Keratinocyte (primary cell): ENCODE results near the gene TTI1. TPM values are rescaled to one million over a fixed set of nuclear protein-coding genes. Genes with fewer than 3 reads are reported as not detected.

Source experiments
- DNase-seq: peaks from one replicate; pipeline ENCODE4 v3.0.0-alpha.2; 2011; ENCODE audit warnings: low read depth, missing footprints, low spot score
- FAIRE-seq: peaks from 2 replicates; lab custom pipeline; 2011; peaks lifted over from hg19 to GRCh38; lab: Jason Lieb, UNC
- H2AFZ ChIP-seq: 2 replicates; pipeline ENCODE4 v1.6.0; 2012; ENCODE audit warnings: low read length, control low read depth, inconsistent platforms; ENCODE audit not compliant: control insufficient read depth
- H3K27ac ChIP-seq: 2 replicates; pipeline ENCODE4 v1.5.1; 2011; ENCODE audit warnings: low read length; ENCODE audit not compliant: control insufficient read depth, insufficient read depth
- H3K27me3 ChIP-seq: 3 replicates; pipeline ENCODE4 v1.6.0; 2011; ENCODE audit warnings: low read length; ENCODE audit not compliant: control insufficient read depth, insufficient read depth; ENCODE audit errors: extremely low read depth
- H3K36me3 ChIP-seq, 2 experiments: 2 replicates in 1 of 2; 3 replicates in 1 of 2; pipeline ENCODE4 v1.5.1; 2011; ENCODE audit warnings: low read length in 2 of 2, mild to moderate bottlenecking in 1 of 2; ENCODE audit not compliant: control insufficient read depth in 2 of 2, insufficient read depth in 2 of 2; ENCODE audit errors: extremely low read depth in 1 of 2
- H3K4me1 ChIP-seq: 3 replicates; pipeline ENCODE4 v1.5.1; 2011; ENCODE audit warnings: low read length; ENCODE audit not compliant: control insufficient read depth, insufficient read depth; ENCODE audit errors: extremely low read depth
- H3K4me2 ChIP-seq: 3 replicates; pipeline ENCODE4 v1.6.0; 2011; ENCODE audit warnings: low read depth, low read length; ENCODE audit not compliant: control insufficient read depth, insufficient read depth; ENCODE audit errors: extremely low read depth
- H3K4me3 ChIP-seq, 3 experiments: fragments of 200-600 bp in 1 of 3; sonication (generic) in 1 of 3; 2 replicates in 2 of 3; 3 replicates in 1 of 3; pipeline ENCODE4 v1.5.1; 2011 to 2016; ENCODE audit warnings: low read length in 3 of 3, mild to moderate bottlenecking in 3 of 3, control low read depth in 2 of 3, inconsistent platforms in 1 of 3, low read depth in 1 of 3, mixed read lengths in 1 of 3, mixed run types in 1 of 3, moderate library complexity in 1 of 3; ENCODE audit not compliant: control insufficient read depth in 2 of 3, insufficient read depth in 2 of 3; ENCODE audit errors: extremely low read depth in 1 of 3
- H3K79me2 ChIP-seq: 2 replicates; pipeline ENCODE4 v1.6.0; 2012; ENCODE audit warnings: low read length; ENCODE audit not compliant: control insufficient read depth, insufficient read depth
- H3K9ac ChIP-seq: 3 replicates; pipeline ENCODE4 v1.6.0; 2011; ENCODE audit warnings: low read length; ENCODE audit not compliant: control insufficient read depth, insufficient read depth; ENCODE audit errors: extremely low read depth
- H3K9me1 ChIP-seq: 3 replicates; pipeline ENCODE4 v1.6.0; 2011; ENCODE audit warnings: low read length; ENCODE audit not compliant: control insufficient read depth, insufficient read depth; ENCODE audit errors: extremely low read depth
- H3K9me3 ChIP-seq: 2 replicates; pipeline ENCODE4 v1.5.1; 2012; ENCODE audit warnings: low read depth, low read length; ENCODE audit not compliant: control insufficient read depth
- H4K20me1 ChIP-seq: 3 replicates; pipeline ENCODE4 v1.6.0; 2011; ENCODE audit warnings: low read length; ENCODE audit not compliant: control insufficient read depth, insufficient read depth; ENCODE audit errors: extremely low read depth
- EZH2 ChIP-seq: IDR thresholded peaks from one replicate; pipeline ENCODE4 v1.6.1; 2012; ENCODE audit warnings: inconsistent platforms, mild to moderate bottlenecking, low read length, moderate library complexity
- dilution Hi-C: fragments of 300-500 bp; cut with MboI; formaldehyde crosslinking; loops from one replicate; pipeline ENCODE4 v1.7.0; 2020; ENCODE audit warnings: low sequenced_read_pairs; ENCODE audit not compliant: extremely low pct_ligation_motif_present
- polyA plus RNA-seq, 5 experiments: library from polyadenylated mRNA; depleted of rRNA in 3 of 5; stranded (reverse) in 3 of 5; stranded (forward) in 1 of 5; unstranded in 1 of 5; fragments of >200 nt; gene quantifications; 1 replicate in 1 of 5; 2 replicates in 3 of 5; 3 replicates in 1 of 5; pipeline versions ENCODE4 v1.2.1 to v1.2.3, GENCODE V29; 2011 to 2012; ENCODE audit warnings: missing spikeins in 2 of 5, low read depth in 1 of 5, low replicate concordance in 1 of 5
- TF ChIP-seq, protein P1 (sequence below), 3 experiments: IDR thresholded peaks in 1 of 3; conservative IDR thresholded peaks in 1 of 3; optimal IDR thresholded peaks in 1 of 3; 2 replicates in 2 of 3; 3 replicates in 1 of 3; pipeline versions ENCODE3 to v1.5.1; 2011; ENCODE audit warnings: low read length in 3 of 3, mild to moderate bottlenecking in 3 of 3, moderate library complexity in 2 of 3, control low read depth in 1 of 3, inconsistent platforms in 1 of 3; ENCODE audit not compliant: insufficient read depth in 2 of 3; ENCODE audit errors: extremely low read depth in 1 of 3

The TTI1 gene
- polyA plus RNA-seq, 1 donor (not counting 4 experiments of a cell fraction or from before 2014, with no cell fraction given) = 13.5 TPM

DNA sequence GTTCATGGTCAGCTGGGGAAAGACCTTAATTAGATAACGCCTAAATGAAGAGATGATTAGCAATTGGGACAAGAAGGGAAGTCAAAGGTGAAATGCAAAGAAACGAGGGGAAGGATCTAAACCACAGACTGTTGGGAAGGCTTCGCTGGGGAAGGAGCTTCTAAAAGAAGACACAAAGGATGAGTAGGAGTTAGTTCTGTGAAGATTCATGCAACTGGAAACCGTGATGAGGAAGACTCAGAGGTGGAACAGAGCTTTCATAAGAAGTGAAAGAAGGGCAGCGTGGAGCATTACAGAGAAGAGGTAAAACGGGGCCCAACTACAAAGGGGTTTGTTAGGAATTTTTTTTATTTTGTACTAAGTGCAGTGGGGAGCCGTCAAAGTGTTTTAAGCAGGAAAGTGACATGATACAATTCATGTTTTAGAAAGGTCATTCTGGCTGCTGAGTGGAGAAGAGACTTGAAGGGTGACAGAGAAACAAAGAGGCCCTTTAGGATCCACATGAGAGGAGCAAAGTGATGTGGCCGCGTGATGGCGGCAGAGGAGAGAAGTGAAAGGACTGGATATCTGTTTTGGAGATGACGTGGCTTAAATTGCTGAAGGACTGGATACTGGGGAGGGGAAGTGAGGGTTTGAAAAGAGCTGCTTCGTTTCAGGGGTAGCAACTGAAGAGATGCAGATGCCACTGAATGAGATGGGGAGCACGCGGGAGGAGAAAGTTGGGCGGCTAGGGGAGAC is 33.6 kb downstream of the TTI1 start:
- no peak for DNase-seq
- TF ChIP-seq, protein P1, sequence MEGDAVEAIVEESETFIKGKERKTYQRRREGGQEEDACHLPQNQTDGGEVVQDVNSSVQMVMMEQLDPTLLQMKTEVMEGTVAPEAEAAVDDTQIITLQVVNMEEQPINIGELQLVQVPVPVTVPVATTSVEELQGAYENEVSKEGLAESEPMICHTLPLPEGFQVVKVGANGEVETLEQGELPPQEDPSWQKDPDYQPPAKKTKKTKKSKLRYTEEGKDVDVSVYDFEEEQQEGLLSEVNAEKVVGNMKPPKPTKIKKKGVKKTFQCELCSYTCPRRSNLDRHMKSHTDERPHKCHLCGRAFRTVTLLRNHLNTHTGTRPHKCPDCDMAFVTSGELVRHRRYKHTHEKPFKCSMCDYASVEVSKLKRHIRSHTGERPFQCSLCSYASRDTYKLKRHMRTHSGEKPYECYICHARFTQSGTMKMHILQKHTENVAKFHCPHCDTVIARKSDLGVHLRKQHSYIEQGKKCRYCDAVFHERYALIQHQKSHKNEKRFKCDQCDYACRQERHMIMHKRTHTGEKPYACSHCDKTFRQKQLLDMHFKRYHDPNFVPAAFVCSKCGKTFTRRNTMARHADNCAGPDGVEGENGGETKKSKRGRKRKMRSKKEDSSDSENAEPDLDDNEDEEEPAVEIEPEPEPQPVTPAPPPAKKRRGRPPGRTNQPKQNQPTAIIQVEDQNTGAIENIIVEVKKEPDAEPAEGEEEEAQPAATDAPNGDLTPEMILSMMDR (optimal IDR thresholded peaks at IDR 0.05 in 1 of 3, IDR thresholded peaks at IDR 0.05 in 1 of 3, conservative IDR thresholded peaks at IDR 0.05 in 1 of 3; ENCODE audit: extremely low read depth in 1 of 3, insufficient read depth in 2 of 3, low read length in 3 of 3) = no peak
- no peak for TF ChIP-seq EZH2
- Histone ChIP-seq H3K4me2 (no peak overlapping the region), H3K9ac (no peak overlapping the region), H2AFZ (no peak overlapping the region), H3K4me3 (no peak overlapping the region), H3K9me1 (no peaks in the 10 kb centered on the region), H3K9me3 (no peaks in the 10 kb centered on the region), H3K27me3 (no peaks in the 10 kb centered on the region), H3K27ac (no peak overlapping the region), H3K36me3 (peaks cover 10 to 43% of the 10 kb centered on the region in 2 experiments), H3K79me2 (no peaks in the 10 kb centered on the region), H3K4me1 (peaks cover 7% of the 10 kb centered on the region), H4K20me1 (no peaks in the 10 kb centered on the region)
- FAIRE-seq = no peak
- dilution Hi-C loops = no loop called here

DNA sequence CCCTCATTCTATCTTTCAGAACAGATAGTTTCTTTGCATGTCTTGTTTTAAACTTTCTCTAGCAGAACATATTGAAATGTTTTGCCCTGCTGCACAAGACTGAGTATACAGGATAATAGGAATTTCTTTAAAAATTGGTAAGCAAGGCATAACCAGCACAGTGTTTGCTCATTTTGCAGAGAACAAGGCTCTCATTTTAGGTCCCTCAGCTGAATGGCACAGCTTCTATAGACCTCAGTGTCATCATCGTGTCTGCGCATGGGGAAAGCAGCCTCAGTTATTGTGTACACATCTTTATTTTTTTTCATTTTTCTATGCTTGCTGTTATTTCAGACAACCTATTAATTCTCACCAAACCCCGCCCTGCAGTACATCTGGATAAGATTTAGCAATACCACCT is 35.7 kb downstream of the TTI1 start:
- Histone ChIP-seq H3K9me1 (peaks cover 3% of the 10 kb centered on the region), H2AFZ (no peak overlapping the region), H3K4me2 (no peak overlapping the region), H3K27ac (no peak overlapping the region), H3K4me1 (peaks cover 16% of the 10 kb centered on the region), H3K79me2 (no peaks in the 10 kb centered on the region), H3K27me3 (no peaks in the 10 kb centered on the region), H3K9ac (no peak overlapping the region), H3K9me3 (no peaks in the 10 kb centered on the region), H3K36me3 (peaks cover 10 to 53% of the 10 kb centered on the region in 2 experiments), H4K20me1 (no peaks in the 10 kb centered on the region), H3K4me3 (no peak overlapping the region)
- TF ChIP-seq EZH2 = no peak
- TF ChIP-seq, protein P1 (optimal IDR thresholded peaks at IDR 0.05 in 1 of 3, IDR thresholded peaks at IDR 0.05 in 1 of 3, conservative IDR thresholded peaks at IDR 0.05 in 1 of 3; ENCODE audit: extremely low read depth in 1 of 3, insufficient read depth in 2 of 3, low read length in 3 of 3) = no peak
- dilution Hi-C loops = no loop called here
- FAIRE-seq = no peak
- DNase-seq = no peak
